BLaER1 (cell line): ENCODE results near the gene TRAPPC6A.
A peak's percentile ranks its signal among the peaks of the same experiment; 100 is the strongest.

Experiments used
- H3K27ac ChIP-seq: shearing (Covaris generic); formaldehyde crosslinking; 2 replicates; pipeline ENCODE4 v1.8.1; 2022
- H3K27me3 ChIP-seq: shearing (Covaris generic); formaldehyde crosslinking; 2 replicates; pipeline ENCODE4 v1.8.1; 2022
- H3K36me3 ChIP-seq: shearing (Covaris generic); formaldehyde crosslinking; 2 replicates; pipeline ENCODE4 v1.8.1; 2022
- H3K4me1 ChIP-seq: shearing (Covaris generic); formaldehyde crosslinking; 2 replicates; pipeline ENCODE4 v1.8.1; 2022
- H3K4me2 ChIP-seq: shearing (Covaris generic); formaldehyde crosslinking; 2 replicates; pipeline ENCODE4 v1.8.1; 2022
- H3K4me3 ChIP-seq: shearing (Covaris generic); formaldehyde crosslinking; 2 replicates; pipeline ENCODE4 v1.8.1; 2022
- H3K9ac ChIP-seq: shearing (Covaris generic); formaldehyde crosslinking; 2 replicates; pipeline ENCODE4 v1.8.1; 2022
- H3K9me3 ChIP-seq: shearing (Covaris generic); formaldehyde crosslinking; 2 replicates; pipeline ENCODE4 v1.8.1; 2022
- H4K20me1 ChIP-seq: shearing (Covaris generic); formaldehyde crosslinking; 2 replicates; pipeline ENCODE4 v1.8.1; 2022
- Cebpa-rat ChIP-seq: shearing (Covaris generic); IDR thresholded peaks from 2 replicates; pipeline ENCODE4 v1.8.1; 2022

The TRAPPC6A gene

DNA sequence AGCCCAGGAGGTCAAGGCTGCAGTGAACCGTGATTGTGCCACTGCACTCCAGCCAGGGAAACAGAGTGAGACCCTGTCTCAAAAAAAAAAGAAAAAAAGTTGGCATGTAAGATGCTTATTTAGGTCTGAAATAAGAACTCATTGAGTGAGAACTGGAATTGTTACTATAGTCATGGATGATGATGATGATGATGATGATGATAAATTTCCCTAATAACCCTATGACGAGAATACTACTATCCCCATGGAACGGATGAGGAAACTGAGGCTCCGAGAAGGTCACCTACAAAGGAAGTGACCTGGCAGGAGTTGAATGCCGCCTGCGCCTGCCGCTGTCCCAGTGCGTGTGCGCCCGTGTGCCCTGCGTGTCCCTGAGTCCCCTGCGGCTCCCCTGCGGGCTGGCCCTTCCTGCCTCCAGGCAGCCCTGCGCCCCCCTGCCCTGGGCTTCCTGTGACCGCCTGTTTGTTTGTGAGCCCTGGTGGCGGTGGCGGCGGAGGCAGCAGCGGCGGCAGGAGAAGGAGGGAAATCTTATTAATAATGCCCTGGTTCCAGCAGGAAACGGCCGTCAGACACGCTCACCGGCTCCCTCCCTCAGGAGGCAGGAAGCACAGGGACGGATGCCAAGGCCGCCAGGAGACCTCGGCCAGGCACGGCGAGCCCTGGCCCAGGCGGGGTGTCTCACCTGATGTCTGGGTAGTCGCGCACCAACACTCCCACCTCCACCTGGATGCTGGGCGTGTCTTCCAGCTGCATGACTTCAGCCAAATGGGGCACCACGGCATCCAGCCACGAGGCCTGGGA is 37.6 kb upstream of the TRAPPC6A start:
- Histone ChIP-seq H3K9me3 (no peaks in the 10 kb centered on the region), H3K4me2 (peak overlapping the region; percentile 88), H3K9ac (peak overlapping the region; percentile 46; the same call in 1 of the 2 replicates), H3K4me1 (peaks cover 56% of the 10 kb centered on the region), H4K20me1 (no peaks in the 10 kb centered on the region), H3K4me3 (peak overlapping the region; percentile 29; the same call in 1 of the 2 replicates), H3K36me3 (no peaks in the 10 kb centered on the region), H3K27ac (peak overlapping the region; percentile 28; the same call in 1 of the 2 replicates), H3K27me3 (peaks cover 13% of the 10 kb centered on the region; the same call in 1 of the 2 replicates)
- no peak for TF ChIP-seq Cebpa-rat

DNA sequence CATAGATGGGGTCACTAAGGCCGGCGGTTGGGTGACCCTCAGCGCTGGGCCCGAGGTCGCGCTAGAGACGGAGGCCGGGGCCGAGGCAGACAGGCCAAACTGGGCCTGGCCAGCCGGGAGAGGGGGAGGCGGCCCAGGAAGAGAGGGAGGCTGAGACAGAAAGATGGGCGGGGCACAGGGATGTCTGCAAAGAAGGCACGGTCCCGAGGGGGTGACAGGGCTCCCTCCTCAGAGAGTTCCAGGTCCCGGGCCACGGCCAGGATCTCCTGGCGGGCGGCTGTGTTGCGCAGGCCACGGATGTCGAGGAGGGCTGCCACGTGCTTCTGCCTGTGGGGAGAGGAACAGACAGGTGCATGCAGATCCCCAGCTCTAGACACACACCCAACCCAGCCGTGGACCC is 35.0 kb upstream of the TRAPPC6A start:
- Histone ChIP-seq H3K27me3 (peaks cover 13% of the 10 kb centered on the region; the same call in 1 of the 2 replicates), H3K9me3 (no peaks in the 10 kb centered on the region), H3K4me3 (no peak overlapping the region), H3K27ac (no peak overlapping the region), H3K36me3 (no peaks in the 10 kb centered on the region), H3K4me2 (no peak overlapping the region), H4K20me1 (no peaks in the 10 kb centered on the region), H3K9ac (no peak overlapping the region), H3K4me1 (peaks cover 45% of the 10 kb centered on the region)
- no peak for TF ChIP-seq Cebpa-rat

DNA sequence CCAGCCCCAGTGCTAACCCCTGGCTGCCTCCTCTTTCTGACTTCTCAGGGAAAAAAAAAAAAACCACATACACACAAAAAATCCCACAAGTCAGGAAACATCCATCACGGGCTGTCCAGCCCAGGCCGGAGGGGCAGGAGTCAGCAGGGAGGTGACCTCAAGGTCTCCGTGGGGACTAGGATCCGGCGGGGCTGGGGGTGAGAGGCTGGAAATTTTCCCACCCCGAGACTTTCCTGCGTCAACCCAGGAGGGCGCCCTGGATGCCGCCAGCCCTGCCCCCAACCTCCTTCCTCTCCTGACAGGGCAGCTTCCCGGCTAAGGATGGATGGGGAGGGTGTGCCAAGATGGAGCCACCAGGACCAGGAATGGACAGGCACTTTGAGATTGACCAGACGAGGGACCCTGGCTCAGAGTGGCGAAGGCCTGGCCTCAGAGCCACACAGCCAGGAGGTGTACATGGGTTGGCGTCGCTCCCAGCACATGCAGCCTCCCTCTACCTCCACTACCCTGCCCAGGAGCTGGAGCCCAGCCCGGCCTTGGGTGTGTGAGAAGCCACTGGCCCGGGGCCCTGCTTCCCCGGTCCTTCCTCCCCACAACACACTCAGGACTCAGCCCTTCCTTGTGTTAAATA is 33.8 kb upstream of the TRAPPC6A start:
- Histone ChIP-seq H3K4me1 (peaks cover 45% of the 10 kb centered on the region), H3K9ac (peak overlapping the region; percentile 53; the same call in 1 of the 2 replicates), H3K27me3 (peaks cover 3% of the 10 kb centered on the region; the same call in 1 of the 2 replicates), H3K4me3 (no peak overlapping the region), H3K36me3 (no peaks in the 10 kb centered on the region), H4K20me1 (no peaks in the 10 kb centered on the region), H3K4me2 (peak overlapping the region; percentile 57), H3K27ac (peak overlapping the region; percentile 51; the same call in 1 of the 2 replicates), H3K9me3 (no peaks in the 10 kb centered on the region)
- TF ChIP-seq Cebpa-rat: no peak

DNA sequence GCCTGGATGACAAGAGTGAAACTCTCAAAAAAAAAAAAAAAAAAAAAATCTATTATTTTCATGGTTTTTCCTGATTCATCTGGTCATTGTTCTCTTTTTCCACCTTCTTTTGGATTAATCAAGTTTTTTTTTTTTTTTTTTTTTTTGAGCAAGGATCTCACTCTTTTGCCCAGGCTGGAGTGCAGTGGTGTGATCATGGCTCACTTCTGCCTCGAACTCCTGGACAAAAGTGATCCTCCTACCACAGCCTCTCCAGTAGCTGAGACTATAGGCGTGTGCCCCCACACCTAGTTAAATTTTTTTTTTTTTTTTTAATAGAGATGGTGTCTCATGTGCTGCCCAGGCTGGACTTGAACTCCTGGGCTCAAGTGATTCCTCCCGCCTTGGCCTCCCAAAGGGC is 28.3 kb upstream of the TRAPPC6A start:
- Histone ChIP-seq H3K27me3 (no peaks in the 10 kb centered on the region), H3K9ac (no peak overlapping the region), H3K36me3 (0 out of 2 replicates have a peak, but pooled peaks cover 4% of the 10 kb centered on the region), H3K4me1 (peaks cover 16% of the 10 kb centered on the region), H3K4me3 (no peak overlapping the region), H3K27ac (no peak overlapping the region), H3K4me2 (no peak overlapping the region), H4K20me1 (no peaks in the 10 kb centered on the region), H3K9me3 (peaks cover 15% of the 10 kb centered on the region)
- TF ChIP-seq Cebpa-rat: no peak

DNA sequence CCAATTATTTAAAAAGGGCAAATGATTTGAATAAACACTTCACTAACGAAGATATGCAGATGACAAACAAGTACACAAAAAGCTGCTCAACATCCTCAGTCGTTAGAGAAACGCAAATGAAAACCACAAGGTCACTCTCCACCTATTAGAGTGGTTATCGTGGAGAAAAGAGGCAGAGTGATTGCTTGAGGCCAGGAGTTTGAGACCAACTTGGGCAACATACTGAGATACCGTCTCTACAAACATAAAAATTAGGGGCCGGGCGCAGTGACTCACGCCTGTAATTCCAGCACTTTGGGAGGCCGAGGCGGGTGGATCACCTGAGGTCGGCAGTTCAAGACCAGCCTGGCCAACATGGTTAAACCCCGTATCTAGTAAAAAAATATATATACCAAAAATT is 27.8 kb upstream of the TRAPPC6A start:
- no peak for TF ChIP-seq Cebpa-rat
- H3K4me1 ChIP-seq: peaks cover 11% of the 10 kb centered on the region
- H3K27ac ChIP-seq: no peak overlapping the region
- H4K20me1 ChIP-seq: no peaks in the 10 kb centered on the region
- 0 out of 2 replicates have a peak, but pooled peaks cover 4% of the 10 kb centered on the region for H3K36me3 ChIP-seq
- H3K27me3 ChIP-seq: no peaks in the 10 kb centered on the region
- H3K4me3 ChIP-seq: no peak overlapping the region
- H3K9ac ChIP-seq: no peak overlapping the region
- H3K4me2 ChIP-seq: no peak overlapping the region
- H3K9me3 ChIP-seq: peaks cover 16% of the 10 kb centered on the region

DNA sequence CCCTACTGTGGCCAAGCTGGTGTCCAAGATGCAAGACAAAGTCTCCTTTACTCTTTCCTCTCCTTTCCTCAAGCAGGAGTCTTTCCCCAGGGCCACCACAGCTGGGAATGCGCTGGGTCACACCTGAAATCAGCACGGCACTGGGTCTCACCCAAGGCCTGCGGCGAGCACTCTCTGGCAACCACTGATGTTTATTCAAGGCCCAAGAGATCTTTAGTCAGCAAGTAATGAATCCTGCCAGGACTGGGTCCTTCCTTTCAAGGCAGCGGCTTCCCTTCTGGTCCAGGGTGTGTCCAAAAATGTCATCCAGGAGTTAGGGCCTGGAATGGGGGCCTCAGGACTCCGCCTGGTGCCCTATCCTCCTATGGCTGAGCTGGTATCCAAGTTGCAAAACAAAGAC is 24.6 kb upstream of the TRAPPC6A start:
- no peaks in the 10 kb centered on the region for H4K20me1 ChIP-seq
- 0 out of 2 replicates have a peak, but pooled peaks cover 4% of the 10 kb centered on the region for H3K36me3 ChIP-seq
- H3K4me2 ChIP-seq: no peak overlapping the region
- no peak for TF ChIP-seq Cebpa-rat
- no peak overlapping the region for H3K9ac ChIP-seq
- peaks cover 16% of the 10 kb centered on the region for H3K9me3 ChIP-seq
- no peak overlapping the region for H3K4me3 ChIP-seq
- H3K4me1 ChIP-seq: peaks cover 5% of the 10 kb centered on the region; the same call in 1 of the 2 replicates
- H3K27me3 ChIP-seq: no peaks in the 10 kb centered on the region
- no peak overlapping the region for H3K27ac ChIP-seq

DNA sequence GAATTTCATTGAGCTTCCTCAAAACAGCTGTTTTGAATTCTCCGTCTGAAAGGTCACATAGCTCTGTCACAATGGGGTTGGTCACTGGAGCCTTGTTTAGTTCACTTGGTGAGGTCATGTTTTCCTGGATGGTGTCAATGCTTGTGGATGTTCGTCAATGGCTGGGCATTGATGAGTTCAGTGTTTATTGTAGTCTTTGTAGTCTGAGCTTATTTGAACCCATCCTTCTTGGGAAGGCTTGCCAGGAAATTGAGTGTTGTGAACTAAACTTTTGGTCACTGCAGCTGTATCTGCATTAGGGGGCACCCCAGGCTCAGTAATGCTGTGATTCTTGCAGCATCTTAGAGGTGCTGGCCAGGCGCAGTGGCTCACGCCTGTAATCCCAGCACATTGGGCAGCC is 22.5 kb upstream of the TRAPPC6A start:
- Histone ChIP-seq H3K27me3 (no peaks in the 10 kb centered on the region), H3K4me1 (peaks cover 14% of the 10 kb centered on the region), H3K27ac (no peak overlapping the region), H3K9ac (no peak overlapping the region), H3K4me3 (no peak overlapping the region), H3K9me3 (peaks cover 16% of the 10 kb centered on the region), H3K4me2 (no peak overlapping the region), H4K20me1 (no peaks in the 10 kb centered on the region), H3K36me3 (0 out of 2 replicates have a peak, but pooled peaks cover 4% of the 10 kb centered on the region)
- no peak for TF ChIP-seq Cebpa-rat

DNA sequence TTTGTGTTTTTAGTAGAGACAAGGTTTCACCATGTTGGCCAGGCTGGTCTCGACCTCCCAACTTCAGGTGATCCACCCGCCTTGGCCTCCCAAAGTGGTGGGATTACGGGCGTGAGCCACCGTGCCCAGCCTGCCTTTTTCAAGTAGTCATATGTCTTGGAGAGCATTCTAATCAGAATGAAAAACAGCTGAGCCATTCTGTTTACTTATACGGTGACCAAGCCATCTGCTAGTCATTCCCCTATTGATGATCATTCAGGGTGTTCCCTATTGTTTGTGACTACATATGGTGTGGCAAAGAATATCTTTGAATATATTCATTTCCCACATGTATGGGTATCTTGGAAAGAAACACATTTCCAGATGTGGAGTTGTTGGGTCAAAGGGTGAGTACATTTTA is 17.7 kb upstream of the TRAPPC6A start:
- Histone ChIP-seq H3K27ac (no peak overlapping the region), H3K9ac (no peak overlapping the region), H3K9me3 (no peaks in the 10 kb centered on the region), H4K20me1 (no peaks in the 10 kb centered on the region), H3K36me3 (no peaks in the 10 kb centered on the region), H3K27me3 (no peaks in the 10 kb centered on the region), H3K4me3 (no peak overlapping the region), H3K4me2 (no peak overlapping the region), H3K4me1 (peaks cover 9% of the 10 kb centered on the region)
- TF ChIP-seq Cebpa-rat: no peak

DNA sequence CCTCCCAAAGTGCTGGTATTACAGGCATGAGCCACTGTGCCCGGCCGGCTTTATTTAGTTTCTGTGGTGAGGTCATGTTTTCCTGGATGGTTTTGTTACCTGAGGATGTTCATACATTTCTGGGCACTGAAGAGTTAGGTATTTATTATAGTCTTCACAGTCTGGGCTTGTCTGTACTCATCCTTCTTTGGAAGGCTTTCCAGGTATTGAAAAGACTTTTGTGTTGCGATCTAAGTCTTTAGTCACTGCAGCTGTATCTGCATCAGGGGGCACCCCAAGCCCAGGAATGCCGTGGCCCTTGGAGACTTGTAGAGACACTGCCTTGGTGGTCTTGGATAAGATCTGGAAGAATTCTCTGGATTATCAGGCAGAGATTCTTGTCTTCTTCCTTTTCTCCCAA is 13.3 kb upstream of the TRAPPC6A start:
- H3K4me3 ChIP-seq: no peak overlapping the region
- no peak overlapping the region for H3K9ac ChIP-seq
- H3K27me3 ChIP-seq: no peaks in the 10 kb centered on the region
- TF ChIP-seq Cebpa-rat: no peak
- peaks cover 5% of the 10 kb centered on the region for H3K4me1 ChIP-seq
- H3K9me3 ChIP-seq: no peaks in the 10 kb centered on the region
- no peaks in the 10 kb centered on the region for H3K36me3 ChIP-seq
- no peak overlapping the region for H3K27ac ChIP-seq
- no peaks in the 10 kb centered on the region for H4K20me1 ChIP-seq
- no peak overlapping the region for H3K4me2 ChIP-seq

DNA sequence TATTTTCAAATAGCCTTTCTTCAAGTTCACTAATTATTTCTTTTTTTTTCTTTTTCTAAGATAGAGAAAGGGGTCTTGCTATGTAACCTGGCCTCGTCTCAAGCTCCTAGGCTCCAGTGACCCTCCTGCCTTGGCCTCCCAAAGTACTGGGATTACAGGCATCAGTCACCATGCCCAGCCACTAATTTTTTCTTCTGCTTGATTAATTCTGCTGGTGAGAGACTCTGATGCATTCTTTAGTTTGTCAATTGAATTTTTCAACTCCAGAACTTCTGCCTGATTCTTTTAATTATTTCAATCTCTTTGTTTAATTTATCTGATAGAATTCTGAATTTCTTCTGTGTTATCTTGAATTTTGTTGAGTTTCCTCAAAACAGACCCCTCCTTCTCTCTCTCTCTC is 11.9 kb upstream of the TRAPPC6A start:
- TF ChIP-seq Cebpa-rat: no peak
- Histone ChIP-seq H4K20me1 (no peaks in the 10 kb centered on the region), H3K4me3 (no peak overlapping the region), H3K27me3 (no peaks in the 10 kb centered on the region), H3K27ac (no peak overlapping the region), H3K9ac (no peak overlapping the region), H3K9me3 (no peaks in the 10 kb centered on the region), H3K4me2 (no peak overlapping the region), H3K4me1 (peaks cover 9% of the 10 kb centered on the region), H3K36me3 (no peaks in the 10 kb centered on the region)
